Upper lobe of left lung (tissue), 4 donors: ENCODE measurements around the gene PUS1.

ENCODE experiments used
- EP300 ChIP-seq, 4 donors: sonication (generic); formaldehyde crosslinking; IDR thresholded peaks; one replicate each; pipeline ENCODE4 v1.5.1; 2017; ENCODE audit warnings: antibody characterized with exemption in 4 of 4, control low read depth in 2 of 4
- POLR2A ChIP-seq, 4 donors: fragments of 450-650 bp; IDR thresholded peaks; one replicate each; pipeline ENCODE4 v1.5.1; 2016 to 2017; ENCODE audit warnings: antibody characterized with exemption in 4 of 4, mild to moderate bottlenecking in 2 of 4
- POLR2AphosphoS5 ChIP-seq, 2 donors: sonication (generic); formaldehyde crosslinking; IDR thresholded peaks; one replicate each; pipeline ENCODE4 v1.5.1; 2017; ENCODE audit warnings: antibody characterized with exemption in 2 of 2
- TF ChIP-seq, protein P1 (sequence below), 6 experiments: fragments of 450-650 bp in 4 of 6; fragments of 200-600 bp in 2 of 6; sonication (generic) in 2 of 6; IDR thresholded peaks; one replicate each; pipeline ENCODE4 v1.5.1; 2016 to 2019; ENCODE audit warnings: antibody characterized with exemption in 6 of 6

DNA sequence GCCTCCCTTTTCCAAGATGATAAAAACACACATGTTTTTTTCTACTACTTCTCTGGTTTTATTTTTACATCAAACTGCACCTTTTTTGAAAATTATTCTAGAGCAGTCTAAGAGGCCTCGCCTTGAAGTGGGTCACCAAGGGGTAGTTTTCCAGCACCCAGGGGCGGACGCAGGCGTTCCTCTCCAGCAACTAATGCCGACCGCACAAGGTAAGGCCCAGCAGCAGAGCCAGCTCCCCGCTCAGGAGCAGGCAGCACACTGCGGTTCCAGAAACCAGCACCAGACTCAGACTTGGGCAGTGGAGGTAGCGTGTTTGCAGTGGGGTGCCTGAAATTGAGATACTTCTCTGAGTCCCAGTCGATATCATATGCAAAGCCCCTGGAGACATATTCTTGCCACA lies 52.3 kb downstream of the PUS1 start:
- TF ChIP-seq, protein P1, sequence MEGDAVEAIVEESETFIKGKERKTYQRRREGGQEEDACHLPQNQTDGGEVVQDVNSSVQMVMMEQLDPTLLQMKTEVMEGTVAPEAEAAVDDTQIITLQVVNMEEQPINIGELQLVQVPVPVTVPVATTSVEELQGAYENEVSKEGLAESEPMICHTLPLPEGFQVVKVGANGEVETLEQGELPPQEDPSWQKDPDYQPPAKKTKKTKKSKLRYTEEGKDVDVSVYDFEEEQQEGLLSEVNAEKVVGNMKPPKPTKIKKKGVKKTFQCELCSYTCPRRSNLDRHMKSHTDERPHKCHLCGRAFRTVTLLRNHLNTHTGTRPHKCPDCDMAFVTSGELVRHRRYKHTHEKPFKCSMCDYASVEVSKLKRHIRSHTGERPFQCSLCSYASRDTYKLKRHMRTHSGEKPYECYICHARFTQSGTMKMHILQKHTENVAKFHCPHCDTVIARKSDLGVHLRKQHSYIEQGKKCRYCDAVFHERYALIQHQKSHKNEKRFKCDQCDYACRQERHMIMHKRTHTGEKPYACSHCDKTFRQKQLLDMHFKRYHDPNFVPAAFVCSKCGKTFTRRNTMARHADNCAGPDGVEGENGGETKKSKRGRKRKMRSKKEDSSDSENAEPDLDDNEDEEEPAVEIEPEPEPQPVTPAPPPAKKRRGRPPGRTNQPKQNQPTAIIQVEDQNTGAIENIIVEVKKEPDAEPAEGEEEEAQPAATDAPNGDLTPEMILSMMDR (IDR thresholded peaks at IDR 0.05): no peak
- TF ChIP-seq POLR2A (IDR thresholded peaks at IDR 0.05) (no peak), POLR2AphosphoS5 (IDR thresholded peaks at IDR 0.05) (no peak), EP300 (IDR thresholded peaks at IDR 0.05) (no peak)
